Astrocyte (in vitro differentiated cells and primary cell): Measurements from ENCODE around the gene KLHL26. TPM values are rescaled to one million over a fixed set of nuclear protein-coding genes. Genes with fewer than 3 reads are reported as not detected.
A peak's percentile ranks its signal among the peaks of the same experiment; 100 is the strongest.

ENCODE experiments used
- DNase-seq: peaks from one replicate; pipeline ENCODE4 v3.0.0-alpha.2; 2010; ENCODE audit warnings: low read depth
- FAIRE-seq: peaks from 2 replicates; lab custom pipeline; 2011; peaks lifted over from hg19 to GRCh38; lab: Jason Lieb, UNC
- H2AFZ ChIP-seq: 2 replicates; pipeline ENCODE4 v1.6.0; 2012; ENCODE audit warnings: low read depth, low read length, inconsistent platforms
- H3K27ac ChIP-seq: 2 replicates; pipeline ENCODE4 v1.5.1; 2011; ENCODE audit warnings: low read depth, low read length, inconsistent platforms
- H3K27me3 ChIP-seq: 2 replicates; pipeline ENCODE4 v1.6.0; 2011; ENCODE audit warnings: low read length, inconsistent platforms; ENCODE audit not compliant: insufficient read depth
- H3K36me3 ChIP-seq: 2 replicates; pipeline ENCODE4 v1.5.1; 2011; ENCODE audit warnings: low read length, inconsistent platforms; ENCODE audit not compliant: insufficient read depth
- H3K4me1 ChIP-seq: 2 replicates; pipeline ENCODE4 v1.5.1; 2011; ENCODE audit warnings: low read length, inconsistent platforms; ENCODE audit not compliant: insufficient read depth
- H3K4me2 ChIP-seq: 2 replicates; pipeline ENCODE4 v1.6.0; 2012; ENCODE audit warnings: low read length, inconsistent platforms
- H3K4me3 ChIP-seq: 2 replicates; pipeline ENCODE4 v1.5.1; 2011; ENCODE audit warnings: low read depth, mild to moderate bottlenecking, low read length, inconsistent platforms; ENCODE audit not compliant: insufficient read depth
- H3K79me2 ChIP-seq: 2 replicates; pipeline ENCODE4 v1.6.0; 2012; ENCODE audit warnings: mild to moderate bottlenecking, low read length, inconsistent platforms; ENCODE audit not compliant: insufficient read depth
- H3K9ac ChIP-seq: 2 replicates; pipeline ENCODE4 v1.6.0; 2012; ENCODE audit warnings: mild to moderate bottlenecking, low read length, inconsistent platforms
- H3K9me3 ChIP-seq: 2 replicates; pipeline ENCODE4 v1.5.1; 2012; ENCODE audit warnings: low read depth, mild to moderate bottlenecking, low read length, inconsistent platforms; ENCODE audit not compliant: insufficient read depth
- H4K20me1 ChIP-seq: 2 replicates; pipeline ENCODE4 v1.6.0; 2012; ENCODE audit warnings: low read length, inconsistent platforms; ENCODE audit not compliant: insufficient read depth
- H3K27ac Mint-ChIP-seq: one replicate; pipeline ENCODE4 v1.8.0; 2021; ENCODE audit warnings: mild to moderate bottlenecking, mixed read lengths; ENCODE audit not compliant: unreplicated experiment
- H3K27me3 Mint-ChIP-seq: one replicate; pipeline ENCODE4 v1.8.0; 2021; ENCODE audit warnings: low read depth, mixed read lengths; ENCODE audit not compliant: unreplicated experiment
- H3K36me3 Mint-ChIP-seq: one replicate; pipeline ENCODE4 v1.8.0; 2021; ENCODE audit warnings: low read depth, mixed read lengths; ENCODE audit not compliant: unreplicated experiment
- H3K4me1 Mint-ChIP-seq: one replicate; pipeline ENCODE4 v1.8.0; 2021; ENCODE audit warnings: low read depth, mixed read lengths; ENCODE audit not compliant: unreplicated experiment
- H3K4me3 Mint-ChIP-seq: one replicate; pipeline ENCODE4 v1.8.0; 2021; ENCODE audit warnings: mild to moderate bottlenecking, moderate library complexity, mixed read lengths; ENCODE audit not compliant: unreplicated experiment
- H3K9me3 Mint-ChIP-seq: one replicate; pipeline ENCODE4 v1.8.0; 2021; ENCODE audit warnings: mild to moderate bottlenecking, mixed read lengths; ENCODE audit not compliant: unreplicated experiment
- CTCF ChIP-seq: IDR thresholded peaks from 2 replicates; pipeline ENCODE4 v1.5.1; 2011; ENCODE audit warnings: low read depth, mild to moderate bottlenecking, inconsistent platforms, low read length, moderate library complexity; ENCODE audit not compliant: insufficient read depth
- EZH2 ChIP-seq: IDR thresholded peaks from 2 replicates; pipeline ENCODE4 v1.6.1; 2012; ENCODE audit warnings: mild to moderate bottlenecking, low read length, inconsistent platforms; ENCODE audit not compliant: insufficient read depth
- total RNA-seq: library from RNA; stranded (reverse); gene quantifications from 2 replicates; pipeline ENCODE4 v1.2.1, GENCODE V29; 2021

The KLHL26 gene
- total RNA-seq, 1 donor from 2014 or later, result 4.4 TPM

GRCh38 chr19:18639706-18640243 lies 2.9 kb downstream of the KLHL26 start:
- DNase-seq (no peak), FAIRE-seq (no peak)
- Histone ChIP-seq H4K20me1 (peaks cover 13% of the 10 kb centered on the region), H3K27ac (no peak overlapping the region), H3K9me3 (peaks cover 6% of the 10 kb centered on the region), H3K36me3 (no peaks in the 10 kb centered on the region), H3K9ac (no peak overlapping the region), H2AFZ (no peak overlapping the region), H3K4me1 (peaks cover 4% of the 10 kb centered on the region), H3K79me2 (peaks cover 8% of the 10 kb centered on the region), H3K27me3 (peaks cover 4% of the 10 kb centered on the region), H3K4me3 (no peak overlapping the region), H3K4me2 (no peak overlapping the region)
- Mint-ChIP-seq H3K27me3 (peaks cover 9% of the 10 kb centered on the region), H3K4me3 (peak overlapping the region; percentile 34), H3K4me1 (peaks cover 2% of the 10 kb centered on the region), H3K9me3 (peaks cover 9% of the 10 kb centered on the region), H3K36me3 (peaks cover 7% of the 10 kb centered on the region), H3K27ac (no peak overlapping the region)
- TF ChIP-seq EZH2, result no peak
- TF ChIP-seq CTCF, result no peak

GRCh38 chr19:18644196-18645034 lies 7.6 kb downstream of the KLHL26 start:
- Mint-ChIP-seq H3K36me3 (peaks cover 10% of the 10 kb centered on the region), H3K4me1 (peaks cover 6% of the 10 kb centered on the region), H3K27ac (no peak overlapping the region), H3K4me3 (no peak overlapping the region), H3K27me3 (peaks cover 13% of the 10 kb centered on the region), H3K9me3 (peaks cover 7% of the 10 kb centered on the region)
- H3K9me3 ChIP-seq, result peaks cover 6% of the 10 kb centered on the region
- H3K9ac ChIP-seq, result no peak overlapping the region
- peak overlapping the region; percentile 8 for H3K4me2 ChIP-seq
- no peak overlapping the region for H2AFZ ChIP-seq
- no peaks in the 10 kb centered on the region for H3K36me3 ChIP-seq
- H4K20me1 ChIP-seq, result peaks cover 43% of the 10 kb centered on the region
- H3K4me3 ChIP-seq, result no peak overlapping the region
- FAIRE-seq (no peak), DNase-seq (peak; percentile 30)
- peaks cover 12% of the 10 kb centered on the region for H3K79me2 ChIP-seq
- H3K4me1 ChIP-seq, result peaks cover 19% of the 10 kb centered on the region
- TF ChIP-seq EZH2 (no peak), CTCF (no peak)
- H3K27me3 ChIP-seq, result no peaks in the 10 kb centered on the region
- H3K27ac ChIP-seq, result no peak overlapping the region
